HG03135 (cell line): Measurements from ENCODE around the gene IREB2.

Experiments used
- ATAC-seq: cut with Tn5 transposase; IDR thresholded peaks from one replicate; pipeline ENCODE4 v1.9.1; 2021; ENCODE audit warnings: mild to moderate bottlenecking, moderate library complexity; ENCODE audit not compliant: unreplicated experiment

IREB2 gene

DNA sequence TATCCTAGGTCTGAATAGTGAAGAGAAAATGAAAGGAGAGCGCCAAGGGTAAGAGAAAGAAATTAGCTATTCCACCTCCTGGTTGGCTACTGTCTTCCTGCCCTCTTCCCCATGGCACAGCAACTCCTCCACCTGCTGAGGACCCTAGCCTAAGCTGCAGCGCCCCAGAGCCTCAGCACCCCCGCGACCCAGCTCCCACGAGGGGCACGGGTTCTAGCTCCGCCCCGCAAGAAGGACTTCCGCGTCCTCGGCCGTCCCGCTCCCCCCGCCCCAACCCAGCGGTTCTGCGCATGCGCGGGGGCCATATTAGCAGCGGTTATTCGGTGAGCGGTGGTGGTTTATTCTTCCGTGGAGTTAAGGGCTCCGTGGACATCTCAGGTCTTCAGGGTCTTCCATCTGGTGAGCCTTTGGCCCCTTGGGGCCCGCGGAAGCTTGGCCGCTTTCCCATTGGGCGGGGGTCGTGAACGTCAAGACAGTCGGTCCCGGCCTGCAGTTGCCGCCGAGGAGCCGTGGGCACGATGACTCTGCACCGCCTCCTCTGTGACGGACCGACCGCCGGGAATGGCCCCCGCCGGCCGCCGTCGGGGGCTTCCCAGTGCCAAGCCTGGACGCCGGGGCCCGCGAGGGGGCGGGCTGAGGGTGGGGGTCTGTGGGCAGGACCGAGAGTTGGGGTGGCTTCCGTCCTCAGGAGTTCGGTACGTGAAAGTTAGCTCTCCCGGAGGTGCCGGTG, 102.3 kb downstream of the IREB2 start, which contains the start of gene PSMA4:
Gene PSMA4 (plus strand): TSS at position 304 of the 730 bp plus-strand sequence. CDS start 1,484 bp downstream, outside the sequence.
- peak; percentile 79 for ATAC-seq

DNA sequence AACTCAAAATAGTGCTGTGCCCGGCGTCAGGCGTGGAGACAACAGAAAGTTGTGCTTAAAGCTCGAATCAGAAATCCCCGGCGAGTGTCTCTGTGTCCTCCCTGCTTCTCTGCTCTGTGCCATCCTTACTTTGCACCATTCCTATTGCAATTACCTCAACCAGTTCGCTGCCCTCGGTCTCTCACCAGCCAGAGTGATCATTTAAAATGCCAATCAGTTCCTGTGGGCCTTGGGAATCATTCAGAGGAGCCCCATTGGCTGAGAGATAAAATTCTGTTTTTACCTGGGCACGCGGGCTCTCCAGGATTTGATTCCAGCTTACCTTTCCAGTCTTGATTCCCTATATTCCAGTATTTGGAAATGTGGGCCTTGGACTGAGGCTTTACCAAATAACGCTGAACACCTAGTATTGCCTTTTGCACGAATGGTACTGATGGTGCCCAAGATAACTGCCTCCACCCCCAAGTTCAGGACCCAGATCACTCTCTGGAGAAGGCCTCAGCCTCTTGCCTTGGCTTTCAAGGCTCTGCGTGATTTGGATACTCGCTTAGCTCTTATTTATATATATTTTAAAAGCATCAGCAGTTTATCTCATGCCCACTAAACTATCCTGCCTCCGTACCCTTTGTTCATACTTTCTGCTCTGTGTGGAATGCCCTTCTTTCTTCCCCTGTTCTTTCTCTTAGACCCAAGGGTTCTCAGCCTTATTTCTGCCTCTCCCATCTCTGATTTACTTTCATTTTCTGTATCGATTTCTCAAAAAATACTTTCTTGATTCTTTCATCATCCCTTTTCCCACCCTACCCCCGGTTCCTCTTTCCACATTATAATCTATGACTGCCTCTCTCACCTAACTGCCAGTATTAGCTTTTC, 103.1 kb downstream of the IREB2 start:
- ATAC-seq = no peak

DNA sequence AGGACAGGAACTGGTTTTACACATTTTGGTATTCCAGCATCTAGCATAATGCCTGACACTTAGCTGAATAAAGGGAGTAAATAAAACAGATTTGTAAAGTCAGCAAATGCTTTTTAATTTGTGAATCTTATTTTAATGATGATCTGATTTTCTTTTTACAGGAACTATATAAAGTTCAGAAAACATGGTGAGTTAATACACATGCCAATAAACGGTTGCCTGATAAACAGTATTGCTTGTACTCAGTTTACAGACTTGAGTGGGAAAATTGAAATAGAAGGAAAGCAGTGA, 103.7 kb downstream of the IREB2 start:
- ATAC-seq = no peak

DNA sequence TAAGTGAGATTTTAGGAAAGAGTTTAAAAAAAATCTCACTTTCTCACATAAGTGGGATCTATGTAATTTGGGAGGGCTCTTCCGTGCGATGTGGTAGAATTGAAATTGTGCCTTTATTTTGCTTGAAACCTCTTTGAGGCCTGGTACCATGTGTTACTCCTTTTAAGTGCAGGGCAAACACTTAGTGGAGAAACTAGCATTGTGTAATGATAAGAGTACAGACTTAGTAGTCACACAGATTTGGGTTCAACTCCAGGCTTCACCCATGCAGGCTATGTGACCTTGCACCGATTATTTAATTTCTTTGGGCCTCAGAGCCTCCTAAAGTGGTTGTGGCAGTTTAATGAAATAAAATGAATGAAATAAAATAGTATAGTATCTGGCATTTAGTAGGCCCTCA, 104.6 kb downstream of the IREB2 start:
- ATAC-seq = no peak

DNA sequence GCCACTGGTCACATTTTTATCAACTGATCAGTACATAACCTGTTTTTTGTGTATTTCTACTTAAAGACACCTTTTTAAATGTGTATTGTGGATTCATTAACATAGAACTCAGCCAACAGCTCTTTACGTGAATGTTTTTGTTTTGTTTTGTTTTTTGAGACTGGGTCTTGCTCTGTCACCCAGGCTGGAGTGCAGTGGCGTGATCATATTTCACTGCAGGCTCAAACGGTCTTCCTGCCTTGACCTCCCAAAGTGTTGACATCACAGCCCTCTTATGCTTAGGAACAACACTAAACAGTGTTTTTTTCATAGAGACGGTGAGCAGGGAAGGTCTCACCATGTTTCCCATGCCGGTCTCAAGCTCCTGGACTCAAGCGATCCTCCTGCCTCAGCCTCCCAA, 112.2 kb downstream of the IREB2 start:
- ATAC-seq = no peak

DNA sequence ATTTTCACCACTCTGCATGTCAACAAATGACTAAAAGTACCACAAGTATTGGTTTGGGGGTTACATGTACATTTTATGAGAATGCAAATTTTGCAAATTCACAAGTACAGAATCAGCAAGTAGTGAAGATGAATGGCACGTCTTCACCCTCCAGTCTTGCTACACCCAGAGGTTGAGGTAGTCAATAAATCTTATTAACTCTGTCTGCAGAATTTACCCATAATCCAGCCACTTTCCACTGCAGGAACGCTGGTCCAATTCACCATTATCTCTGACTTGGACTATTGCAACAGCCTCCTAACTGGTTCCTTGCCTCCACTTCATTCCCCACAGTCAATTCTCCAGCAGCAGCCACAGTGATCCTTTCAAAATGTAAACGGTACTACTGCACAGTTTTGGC, 112.8 kb downstream of the IREB2 start:
- ATAC-seq = no peak
